GM19351 (cell line): Measurements from ENCODE around the gene RNF121.
A peak's percentile ranks its signal among the peaks of the same experiment; 100 is the strongest.
"Not testable (repeated sequence)": the region's sequence is repeated elsewhere in the genome, so short reads cannot be mapped to it uniquely, and the experiment has no call there.

Experiments used
- ATAC-seq: cut with Tn5 transposase; IDR thresholded peaks from one replicate; pipeline ENCODE4 v1.9.1; 2021; ENCODE audit warnings: mild to moderate bottlenecking, moderate library complexity; ENCODE audit not compliant: unreplicated experiment

Gene RNF121

DNA sequence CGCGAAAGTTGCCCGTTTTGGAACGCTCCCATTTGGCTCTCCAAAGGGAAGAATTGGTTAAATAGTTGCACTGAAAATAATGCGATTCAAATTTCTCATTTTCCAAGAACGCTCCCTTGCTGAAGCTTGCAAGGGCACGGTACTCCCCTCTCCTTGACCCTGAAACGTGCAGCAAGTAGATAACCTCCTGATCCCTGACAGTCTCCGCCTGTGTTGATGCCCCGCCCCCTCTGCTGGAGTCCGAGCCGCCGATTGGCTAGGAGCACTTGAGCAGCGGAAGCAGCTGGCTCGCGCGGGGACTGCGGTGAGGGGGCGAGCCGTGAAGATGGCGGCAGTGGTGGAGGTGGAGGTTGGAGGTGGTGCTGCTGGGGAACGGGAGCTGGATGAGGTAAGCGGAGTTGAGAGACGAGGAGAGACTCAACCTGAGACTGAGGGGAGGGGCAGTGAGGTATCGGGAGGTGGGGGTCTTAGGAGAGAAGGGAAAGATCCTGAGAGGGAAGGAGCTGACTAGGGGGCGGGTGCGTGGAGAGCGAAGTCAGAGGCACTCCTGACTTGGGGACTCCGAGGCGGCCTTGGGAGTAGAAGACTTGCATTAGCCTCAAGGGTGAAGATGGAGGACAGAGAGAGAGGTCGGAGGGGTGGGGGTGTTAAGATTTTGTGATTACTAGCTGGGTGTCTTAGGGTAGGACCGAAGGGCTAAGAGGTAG lies at the start of gene RNF121:
Gene RNF121 (plus strand): TSS at position 310 of the 707 bp plus-strand sequence. CDS start 16 bp downstream, at position 326.
- peak; percentile 81 for ATAC-seq

DNA sequence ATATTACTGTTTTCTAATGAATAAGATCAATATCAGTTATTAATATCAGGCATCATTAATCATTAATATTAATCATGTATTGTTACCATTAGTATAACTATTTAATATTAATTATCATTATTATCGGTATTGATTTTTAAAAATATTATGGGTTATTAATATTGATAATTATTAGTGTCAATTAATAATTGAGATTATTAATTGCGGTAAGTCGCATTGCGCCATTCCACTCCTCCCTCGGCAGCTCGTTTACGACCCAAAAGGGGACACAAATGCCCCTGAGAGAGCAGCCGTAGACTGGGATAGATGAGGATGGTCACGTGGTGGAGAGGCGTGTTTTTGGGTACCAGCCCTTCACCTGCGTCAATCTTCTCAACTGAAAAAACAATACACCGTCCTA lies 43.0 kb upstream of the RNF121 start:
- ATAC-seq: not testable (repeated sequence)

DNA sequence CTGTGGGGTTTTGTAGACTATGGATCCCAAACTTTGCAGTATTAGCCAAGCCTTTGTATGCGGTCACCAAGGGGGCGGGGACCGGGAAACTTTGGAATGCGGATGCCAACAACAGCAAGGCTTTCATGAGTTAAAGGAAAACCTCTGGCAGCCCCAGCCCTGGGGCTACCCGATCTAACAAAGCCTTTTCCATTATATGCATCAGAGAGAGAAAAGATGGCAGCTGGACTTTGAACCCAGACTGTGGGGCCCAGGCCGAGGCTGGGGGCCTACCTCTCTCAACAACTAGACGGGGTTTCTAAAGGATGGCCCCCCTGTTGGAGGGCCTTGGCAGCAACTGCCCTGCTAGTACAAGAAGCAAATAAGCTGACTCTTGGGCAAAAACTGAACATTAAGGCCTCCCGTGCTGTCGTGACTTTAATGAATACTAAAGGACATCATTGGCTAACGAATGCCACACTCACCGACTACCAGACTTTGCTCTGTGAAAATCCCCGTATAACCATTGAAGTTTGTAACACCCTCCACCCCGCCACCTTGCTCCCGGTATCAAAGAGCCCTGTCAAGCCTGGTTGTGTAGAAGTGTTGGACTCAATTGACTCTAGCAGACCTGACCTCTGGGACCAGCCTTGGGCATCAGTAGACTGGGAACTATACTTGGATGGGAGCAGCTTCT lies 40.4 kb upstream of the RNF121 start:
- ATAC-seq: not testable (repeated sequence)

GRCh38 chr11:71889181-71889872 lies 39.5 kb upstream of the RNF121 start:
- not testable (repeated sequence) for ATAC-seq

DNA sequence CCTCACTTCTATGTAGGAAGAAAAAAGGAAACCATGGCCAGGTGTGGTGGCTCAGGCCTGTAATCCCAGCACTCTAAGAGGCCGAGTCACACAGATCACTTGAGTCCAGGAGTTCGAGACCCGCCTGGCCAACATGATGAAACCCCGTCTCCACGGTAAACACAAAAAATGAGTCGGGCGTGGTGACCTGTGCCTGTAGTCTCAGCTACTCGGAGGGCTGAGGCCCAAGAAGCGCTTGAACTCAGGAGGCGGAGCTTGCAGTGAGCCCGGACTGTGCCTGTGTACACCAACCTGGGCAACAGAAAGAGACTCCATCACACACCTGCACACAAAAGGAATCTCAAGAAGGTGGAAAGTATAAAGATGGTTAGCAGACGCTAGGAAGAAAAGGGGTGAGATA lies 32.9 kb upstream of the RNF121 start:
- no peak for ATAC-seq

- not testable (repeated sequence) for ATAC-seq
Measured at GRCh38 chr11:71901137-71901536, 27.7 kb upstream of the RNF121 start.

DNA sequence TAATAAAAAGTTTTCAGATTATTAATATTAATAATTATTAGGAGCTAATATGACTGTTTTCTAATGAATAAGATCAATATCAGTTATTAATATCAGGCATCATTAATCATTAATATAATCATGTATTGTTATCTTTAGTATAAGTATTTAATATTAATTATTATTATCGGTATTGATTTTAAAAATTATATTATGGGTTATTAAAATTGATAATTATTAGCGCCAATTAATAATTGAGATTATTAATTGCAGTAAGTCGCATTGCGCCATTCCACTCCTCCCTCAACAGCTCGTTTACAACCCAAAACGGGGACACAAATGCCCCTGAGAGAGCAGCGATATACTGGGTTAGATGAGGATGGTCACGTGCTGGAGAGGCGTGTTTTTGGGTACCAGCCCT lies 20.6 kb upstream of the RNF121 start:
- ATAC-seq: no peak

DNA sequence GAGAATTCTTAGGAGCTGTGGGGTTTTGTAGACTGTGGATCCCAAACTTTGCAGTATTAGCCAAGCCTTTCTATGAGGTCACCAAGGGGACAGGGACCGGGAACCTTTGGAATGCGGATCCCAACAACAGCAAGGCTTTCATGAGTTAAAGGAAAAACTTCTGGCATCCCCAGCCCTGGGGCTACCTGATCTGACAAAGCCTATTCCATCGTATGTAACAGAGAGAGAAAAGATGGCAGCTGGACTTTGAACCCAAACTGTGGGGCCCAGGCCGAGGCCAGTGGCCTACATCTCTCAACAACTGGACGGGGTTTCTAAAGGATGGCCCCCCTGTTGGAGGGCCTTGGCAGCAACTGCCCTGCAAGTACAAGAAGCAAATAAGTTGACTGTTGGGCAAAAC lies 18.1 kb upstream of the RNF121 start:
- not testable (repeated sequence) for ATAC-seq

- ATAC-seq: not testable (repeated sequence)
Measured at GRCh38 chr11:71911321-71911985, 17.4 kb upstream of the RNF121 start.

- not testable (repeated sequence) for ATAC-seq
Measured at GRCh38 chr11:71911986-71912340, 16.9 kb upstream of the RNF121 start.

- ATAC-seq: no peak
Measured at GRCh38 chr11:71913756-71914526, 14.9 kb upstream of the RNF121 start.

DNA sequence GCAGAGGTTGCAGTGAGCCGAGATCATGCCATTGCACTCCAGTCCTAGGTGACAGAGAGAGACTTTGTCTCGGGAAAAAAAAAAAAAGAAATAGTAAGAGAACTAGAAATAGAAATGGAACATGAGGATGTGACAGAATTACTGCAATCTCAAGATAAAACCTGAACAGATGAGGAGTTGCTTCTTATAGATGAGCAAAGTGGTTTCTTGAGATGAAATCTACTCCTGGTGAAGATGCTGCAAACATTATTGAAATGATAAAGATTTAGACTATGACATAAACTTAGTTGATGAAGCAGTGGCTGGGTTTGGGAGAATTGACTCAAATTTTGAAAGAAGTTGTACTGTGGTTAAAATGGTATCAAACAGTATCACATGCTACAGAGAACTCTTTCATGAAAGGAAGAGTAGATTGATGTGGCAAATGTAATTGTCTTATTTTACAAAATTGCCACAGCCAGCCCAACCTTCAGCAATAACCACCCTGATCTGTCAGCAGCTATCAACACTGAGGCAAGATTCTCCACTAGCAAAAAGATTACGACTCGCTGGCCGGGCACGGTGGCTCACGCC lies 14.1 kb upstream of the RNF121 start:
- no peak for ATAC-seq

DNA sequence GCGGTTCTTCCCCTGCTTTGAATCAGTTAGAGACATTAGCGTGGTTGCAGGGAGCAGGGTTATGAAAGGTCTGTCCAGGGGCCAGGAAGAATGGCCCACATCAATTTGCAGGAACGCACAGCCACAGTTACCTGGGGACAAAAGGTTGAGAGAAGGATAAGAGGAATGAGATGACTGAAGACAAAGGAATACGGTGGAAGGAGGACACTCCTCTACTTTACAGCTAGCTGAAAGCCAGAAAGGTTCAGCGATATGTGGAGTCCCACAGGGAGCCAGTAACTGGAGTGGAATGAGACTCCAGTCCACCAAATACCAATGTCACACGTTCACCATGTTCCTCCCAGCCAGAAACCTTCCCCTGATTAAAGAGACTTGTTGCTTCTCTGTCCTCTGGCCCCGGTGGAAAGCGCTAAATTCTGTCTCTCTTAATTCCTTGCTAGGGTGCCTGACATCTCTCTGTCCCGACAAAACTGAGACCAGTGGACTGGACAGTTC lies 11.2 kb upstream of the RNF121 start:
- no peak for ATAC-seq

- ATAC-seq: peak; percentile 75
Measured at GRCh38 chr11:71927820-71928736, 768 bp upstream of the RNF121 start, which contains the start of gene XNDC1N. Gene XNDC1N, minus strand, starts transcription at chr11:71928594. Its CDS starts 5,241 bp downstream, at chr11:71923353.

DNA sequence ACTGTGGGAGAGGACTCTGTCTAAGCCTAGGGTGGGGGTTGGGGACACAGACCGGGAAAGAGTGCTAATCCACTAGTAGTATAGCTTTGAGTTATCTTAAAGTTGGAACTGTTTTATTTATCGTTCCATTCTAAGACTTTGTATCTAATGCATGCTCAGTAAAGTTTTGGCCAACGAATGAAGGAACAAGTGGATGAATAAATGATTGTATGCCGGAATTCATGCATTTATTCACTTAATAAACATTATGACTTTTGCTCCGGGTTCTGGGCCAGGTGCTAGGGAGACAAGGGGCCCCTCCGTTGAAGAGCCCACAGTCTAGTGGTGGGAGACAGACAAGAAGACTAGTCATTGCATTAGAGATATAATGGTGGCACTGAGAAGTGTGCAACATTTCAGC lies 645 bp downstream of the RNF121 start:
- ATAC-seq: no peak

DNA sequence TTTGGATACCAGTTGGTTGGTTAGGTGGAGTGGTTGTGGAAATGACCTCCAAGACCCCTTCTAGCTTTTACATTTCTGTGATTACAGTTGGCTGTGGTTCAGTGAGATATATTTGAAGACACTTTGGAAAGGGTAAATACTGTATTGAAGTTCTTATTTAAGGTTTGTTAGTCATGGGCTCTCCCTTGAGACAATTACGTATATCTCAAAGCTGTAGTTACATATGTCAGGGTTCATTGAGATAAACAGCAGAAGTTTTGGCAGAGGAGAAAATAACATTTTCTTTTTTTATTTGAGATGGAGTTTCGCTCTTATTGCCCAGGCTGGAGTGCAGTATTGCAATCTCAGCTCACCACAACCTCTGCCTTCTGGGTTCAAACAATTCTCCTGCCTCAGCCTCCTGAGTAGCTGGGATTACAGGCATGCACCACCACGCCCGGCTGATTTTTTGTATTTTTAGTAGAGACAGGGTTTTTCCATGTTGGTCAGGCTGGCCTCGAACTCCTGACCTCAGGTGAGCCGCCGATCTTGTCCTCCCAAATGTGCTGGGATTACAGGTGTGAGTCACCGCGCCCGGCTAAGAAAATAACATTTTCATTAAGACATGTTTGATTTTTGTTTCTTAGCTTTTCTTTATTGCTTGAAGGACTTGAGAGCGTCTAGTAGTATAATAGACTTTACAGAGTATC lies 1.9 kb downstream of the RNF121 start:
- ATAC-seq: no peak

- no peak for ATAC-seq
Measured at GRCh38 chr11:71931245-71931602, 2.4 kb downstream of the RNF121 start.

DNA sequence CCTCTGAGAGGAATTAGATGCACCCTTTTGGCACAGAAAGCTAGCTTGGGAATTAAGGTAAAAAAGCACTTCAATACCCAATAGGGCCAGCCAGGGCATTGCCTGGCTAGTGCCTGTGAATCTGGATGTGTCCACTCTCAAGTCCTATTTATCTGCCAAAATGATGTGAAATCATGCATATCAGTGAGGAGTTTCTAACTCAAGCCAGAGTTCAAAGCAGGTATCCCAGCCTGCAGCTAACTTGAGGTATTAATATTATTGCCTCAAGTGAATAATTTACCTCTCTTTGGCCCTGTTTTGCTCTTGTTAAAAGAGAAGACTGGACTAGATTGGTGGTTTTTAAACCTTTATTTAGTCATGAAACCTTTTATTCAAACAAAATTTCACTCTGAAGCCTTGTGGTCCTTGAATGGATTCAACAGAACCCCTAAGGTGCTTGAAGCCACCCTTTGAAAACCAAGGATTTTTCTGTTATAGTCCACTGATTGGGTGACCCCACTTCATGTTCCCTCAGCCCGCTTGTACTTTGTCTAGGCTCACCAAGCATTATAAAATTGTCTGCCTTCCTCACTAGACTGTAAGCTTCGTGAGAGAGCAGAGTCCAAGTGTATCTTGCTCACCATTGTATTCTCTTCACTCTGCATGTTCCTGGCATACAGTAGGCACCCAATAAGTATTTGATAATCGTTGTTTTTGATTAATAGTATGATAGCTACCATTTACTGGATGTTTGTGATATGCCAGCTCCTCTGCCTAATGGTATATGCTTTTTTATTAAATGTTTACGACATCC lies 4.5 kb downstream of the RNF121 start:
- ATAC-seq: no peak
